GM20431 (cell line): Measurements from ENCODE around the gene C17orf100.

Experiments used
- in situ Hi-C: fragments of 300-500 bp; cut with MseI, MboI; formaldehyde crosslinking; loops from one replicate; pipeline ENCODE4 v1.15.0; 2020; ENCODE audit warnings: low sequenced_read_pairs; ENCODE audit not compliant: unreplicated experiment

C17orf100 gene

DNA sequence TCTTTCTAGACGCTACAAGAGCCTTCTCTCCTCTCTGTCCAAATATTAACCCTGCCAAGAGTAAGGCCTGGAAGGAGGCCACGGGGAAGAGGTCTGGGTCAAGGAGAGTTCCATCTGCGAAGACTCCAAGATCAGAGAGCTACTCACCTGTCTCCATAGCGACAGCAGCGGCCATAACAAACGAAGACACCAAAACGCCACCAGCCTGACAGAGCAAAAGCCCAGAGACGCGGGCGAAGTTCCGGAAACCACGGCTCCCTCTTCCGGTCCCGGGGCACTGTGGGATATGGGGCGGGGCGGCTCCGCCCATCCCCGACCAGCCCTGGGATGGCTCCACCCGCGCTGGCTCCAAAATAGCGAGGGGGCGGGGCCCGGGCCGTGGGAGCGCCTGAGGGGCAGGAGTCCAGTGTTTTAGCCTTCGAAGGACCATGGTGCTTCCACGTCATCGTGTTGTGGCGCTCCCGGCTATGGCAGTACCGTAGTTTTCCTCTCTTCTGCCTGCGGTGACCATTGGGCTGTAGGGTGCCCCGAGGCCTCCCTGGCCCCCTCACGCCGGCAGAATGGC lies at the start of gene C17orf100, which contains the start of gene MED31:
Gene C17orf100, plus strand, starts transcription at position 409 of the 565 bp plus-strand sequence. Its CDS starts 152 bp downstream, at position 561.
Gene MED31, minus strand, starts transcription at position 252 of the 565 bp plus-strand sequence. Its CDS starts 77 bp downstream, at position 175.
- in situ Hi-C loops = loop anchor here (25.0 kb wide), 2 partner anchors 186 to 361 kb away; partner anchors contain the start of genes BCL6B, RNASEK and TEKT1

DNA sequence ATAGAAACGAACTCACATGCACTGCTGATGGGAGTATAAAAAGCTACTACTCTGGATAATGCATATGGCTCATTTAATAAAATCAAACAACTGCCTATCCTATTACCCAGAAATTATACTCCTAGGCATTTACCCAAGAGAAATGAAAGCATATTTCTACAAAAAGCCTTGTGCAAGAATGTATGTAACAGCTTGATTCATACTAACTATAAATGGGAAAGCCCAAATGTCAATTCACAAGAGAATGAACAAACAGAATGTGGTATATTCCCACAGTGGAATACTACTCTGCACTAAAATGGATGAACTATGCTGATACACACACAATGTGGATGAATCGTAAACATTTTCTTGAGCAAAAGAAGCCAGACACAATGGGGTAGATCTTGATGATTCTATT lies 49.4 kb upstream of the C17orf100 start:
- in situ Hi-C loops = no loop called here

- in situ Hi-C loops = no loop called here
Measured at GRCh38 chr17:6603744-6604325, 47.7 kb upstream of the C17orf100 start.

DNA sequence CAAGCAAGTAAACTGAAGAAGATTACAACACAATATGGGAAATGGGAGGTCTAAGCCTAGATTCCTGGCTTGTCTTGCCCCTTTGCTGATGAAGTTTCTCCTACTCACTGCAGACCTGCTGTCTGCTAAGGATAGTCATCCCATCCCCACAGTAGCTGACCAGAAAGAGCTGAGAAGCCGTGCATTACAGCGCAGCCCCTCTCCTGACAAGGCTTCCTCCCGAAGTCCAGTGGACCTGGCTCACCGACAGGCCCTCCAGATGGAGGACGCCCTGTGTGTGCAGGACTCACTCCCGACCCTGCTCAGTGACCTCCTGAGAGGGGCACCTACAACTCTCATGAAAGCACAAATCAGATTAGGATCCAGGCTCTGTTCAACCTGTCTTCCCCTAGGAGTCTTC lies 46.4 kb upstream of the C17orf100 start:
- in situ Hi-C loops = no loop called here

DNA sequence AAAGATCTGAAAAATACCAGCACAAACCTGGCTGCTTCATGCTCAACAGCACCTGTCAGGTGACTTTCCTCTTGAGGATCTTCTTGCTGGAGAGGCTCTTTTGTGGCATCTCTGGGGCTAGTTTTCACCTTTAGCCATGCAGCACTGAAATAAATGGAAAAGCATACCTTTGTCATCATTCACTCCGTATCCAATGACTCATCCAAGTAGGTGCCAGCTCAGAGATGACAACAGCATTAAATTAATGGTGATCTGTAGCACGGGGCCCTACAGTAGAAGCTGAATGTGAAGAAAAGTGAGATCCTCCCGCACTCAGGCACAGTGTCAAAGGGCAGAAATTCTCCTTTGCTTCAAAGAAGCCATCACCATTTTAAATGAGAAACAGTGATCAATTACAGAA lies 43.2 kb upstream of the C17orf100 start:
- in situ Hi-C loops = no loop called here

DNA sequence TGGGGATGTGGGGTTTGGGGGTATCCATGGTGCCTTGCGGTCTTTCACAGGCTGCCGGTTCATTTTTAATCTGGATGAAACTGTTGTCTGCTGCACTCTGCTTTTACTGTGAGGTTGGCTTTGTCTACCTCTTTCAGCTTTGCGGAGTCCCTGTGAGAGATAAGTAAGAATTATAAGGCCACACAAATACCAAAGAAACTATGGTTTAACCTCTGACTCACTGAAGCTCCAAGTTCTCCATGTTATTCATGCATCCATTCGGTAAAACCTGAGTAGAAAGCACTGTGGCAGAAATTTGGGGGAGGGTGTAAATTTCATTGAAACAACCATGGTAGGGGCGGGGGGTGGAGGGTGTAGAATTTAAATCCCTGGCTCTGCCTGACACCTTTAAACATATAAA lies 41.6 kb upstream of the C17orf100 start:
- in situ Hi-C loops = no loop called here

DNA sequence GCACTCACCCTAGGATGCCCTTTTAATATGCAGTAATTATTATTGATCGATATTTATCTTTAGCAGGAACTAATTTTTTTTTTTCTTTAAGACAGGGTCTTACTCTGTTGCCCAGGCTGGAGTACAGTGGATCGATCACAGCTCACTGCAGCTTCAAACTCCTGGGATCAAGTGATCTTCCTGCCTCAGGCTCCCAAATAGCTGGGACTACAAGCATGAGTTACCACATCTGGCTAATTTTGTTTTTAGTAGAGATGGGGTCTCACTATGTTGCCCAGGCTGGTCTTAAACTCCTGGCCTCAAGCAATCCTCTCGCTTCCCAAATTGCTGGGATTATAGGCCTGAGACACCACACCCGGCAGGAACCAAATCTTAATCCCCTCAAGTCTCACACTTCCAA lies 40.3 kb upstream of the C17orf100 start:
- in situ Hi-C loops = no loop called here

- in situ Hi-C loops = no loop called here
Measured at GRCh38 chr17:6623941-6624340, 27.6 kb upstream of the C17orf100 start.

DNA sequence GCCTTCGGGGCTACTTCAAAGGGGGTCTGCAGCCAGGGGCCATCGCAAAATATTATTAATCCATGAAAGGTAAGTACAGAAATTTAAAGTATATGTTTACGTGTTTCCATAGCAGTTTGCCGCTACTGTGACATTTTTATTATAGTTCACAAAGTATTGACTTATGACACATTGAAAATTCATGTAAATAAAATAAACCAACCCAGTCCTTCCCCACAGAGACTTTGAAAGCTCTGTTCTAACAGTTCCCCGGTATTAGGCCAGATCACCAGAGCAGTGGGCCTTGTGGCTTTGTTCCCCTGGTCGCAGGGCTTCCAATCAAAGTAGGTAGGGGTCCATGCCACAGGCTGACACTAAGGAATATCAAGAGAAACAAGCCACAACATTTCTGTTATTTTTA lies 24.9 kb upstream of the C17orf100 start:
- in situ Hi-C loops = no loop called here

- in situ Hi-C loops = no loop called here
Measured at GRCh38 chr17:6627019-6627418, 24.5 kb upstream of the C17orf100 start.

DNA sequence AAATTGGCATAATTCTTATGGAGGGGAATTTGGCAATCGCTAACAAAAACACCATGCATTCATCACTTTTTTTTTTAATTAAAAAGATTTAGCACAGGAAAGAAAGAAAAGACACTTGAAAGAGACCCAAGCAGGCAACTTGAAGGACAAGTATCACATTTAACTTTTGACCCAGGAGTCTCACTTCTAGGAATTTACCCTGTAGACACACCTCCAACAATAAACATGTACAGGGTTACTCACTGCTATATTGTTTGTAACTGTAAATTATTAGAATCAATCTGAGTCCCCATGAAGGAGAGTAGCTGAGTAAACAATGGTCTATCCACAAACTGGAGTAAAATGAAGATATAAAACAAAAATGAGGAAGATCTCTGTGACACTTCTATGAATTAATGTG lies 21.2 kb upstream of the C17orf100 start:
- in situ Hi-C loops = no loop called here

DNA sequence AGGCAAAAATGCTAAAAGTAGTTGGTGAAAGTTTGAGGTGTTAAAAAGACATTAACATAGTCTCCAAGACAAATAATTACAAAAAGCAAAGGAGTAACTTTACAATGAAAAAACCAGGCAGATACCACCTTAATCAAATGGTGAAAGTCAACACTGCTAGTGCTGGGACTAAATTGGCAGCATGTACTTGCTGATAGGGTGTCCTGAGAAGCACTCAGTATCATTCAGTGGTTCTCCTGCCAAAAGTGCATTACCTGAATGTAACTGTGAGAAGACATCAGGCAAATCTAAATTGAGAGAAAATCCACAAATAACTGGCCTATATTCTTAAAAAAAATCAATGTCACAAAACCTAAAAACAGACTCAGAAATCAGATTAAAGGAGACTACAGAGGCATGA lies 19.0 kb upstream of the C17orf100 start:
- in situ Hi-C loops = no loop called here

DNA sequence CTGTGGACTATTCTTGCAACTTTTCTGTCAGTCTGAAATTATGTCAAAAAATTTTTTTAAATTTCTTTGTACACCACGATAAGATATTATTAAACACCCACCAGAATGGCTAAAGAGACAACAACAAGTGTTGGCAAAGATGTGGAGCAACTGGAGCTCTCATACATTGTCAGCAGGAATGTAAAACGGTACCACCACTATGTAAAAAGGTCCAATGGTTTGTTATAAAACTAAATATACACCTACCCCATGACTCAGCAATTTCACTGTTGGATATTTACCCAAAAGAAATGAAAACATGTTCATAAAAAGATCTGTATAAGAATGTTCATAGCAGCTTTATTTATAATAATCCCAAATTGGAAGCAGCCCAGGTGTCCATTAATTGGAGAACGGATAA lies 18.3 kb upstream of the C17orf100 start:
- in situ Hi-C loops = no loop called here

- in situ Hi-C loops = no loop called here
Measured at GRCh38 chr17:6636105-6636504, 15.5 kb upstream of the C17orf100 start.

DNA sequence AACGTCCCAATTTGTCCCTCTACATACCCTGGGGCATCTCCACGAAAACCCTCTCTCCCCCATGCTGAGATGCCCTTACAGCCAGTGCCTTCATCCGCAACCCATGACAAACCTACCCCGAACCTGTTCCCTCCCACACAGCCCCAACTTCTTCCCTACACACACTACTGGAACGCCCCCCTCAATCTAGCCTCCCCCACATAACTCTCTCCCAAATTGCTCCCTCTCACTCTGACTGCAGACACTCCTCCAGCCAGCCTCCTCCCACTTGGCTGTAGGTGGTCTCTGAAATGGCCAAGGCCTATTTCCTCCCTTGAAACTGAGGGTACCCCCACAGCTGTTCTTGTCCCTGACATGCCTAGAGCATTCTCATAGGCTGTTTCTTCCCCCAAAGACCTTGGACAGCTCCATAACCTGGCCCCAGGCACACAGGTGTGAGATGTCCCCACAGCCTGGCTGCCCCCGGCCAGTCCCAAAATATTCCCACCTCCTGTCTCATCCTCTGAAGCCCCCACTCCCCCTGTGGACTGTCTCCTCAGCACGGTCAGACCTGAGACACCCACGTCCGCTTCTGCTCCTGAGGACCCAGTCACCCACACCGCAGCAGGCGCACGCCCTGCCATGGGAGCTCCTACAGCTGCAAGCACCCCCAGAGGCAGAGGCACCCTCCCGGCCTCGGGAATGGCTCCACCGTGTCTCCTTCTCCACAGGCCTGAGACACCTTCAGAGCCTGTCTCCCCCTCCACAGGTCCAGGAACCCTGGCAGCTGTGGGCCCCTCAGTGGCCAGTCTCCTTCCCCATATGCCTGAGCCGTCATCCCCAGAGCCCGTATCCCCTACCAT lies 14.7 kb upstream of the C17orf100 start:
- in situ Hi-C loops = no loop called here

- in situ Hi-C loops = no loop called here
Measured at GRCh38 chr17:6637458-6637840, 14.1 kb upstream of the C17orf100 start.

GRCh38 chr17:6638046-6638908 lies 13.3 kb upstream of the C17orf100 start:
- in situ Hi-C loops = no loop called here

DNA sequence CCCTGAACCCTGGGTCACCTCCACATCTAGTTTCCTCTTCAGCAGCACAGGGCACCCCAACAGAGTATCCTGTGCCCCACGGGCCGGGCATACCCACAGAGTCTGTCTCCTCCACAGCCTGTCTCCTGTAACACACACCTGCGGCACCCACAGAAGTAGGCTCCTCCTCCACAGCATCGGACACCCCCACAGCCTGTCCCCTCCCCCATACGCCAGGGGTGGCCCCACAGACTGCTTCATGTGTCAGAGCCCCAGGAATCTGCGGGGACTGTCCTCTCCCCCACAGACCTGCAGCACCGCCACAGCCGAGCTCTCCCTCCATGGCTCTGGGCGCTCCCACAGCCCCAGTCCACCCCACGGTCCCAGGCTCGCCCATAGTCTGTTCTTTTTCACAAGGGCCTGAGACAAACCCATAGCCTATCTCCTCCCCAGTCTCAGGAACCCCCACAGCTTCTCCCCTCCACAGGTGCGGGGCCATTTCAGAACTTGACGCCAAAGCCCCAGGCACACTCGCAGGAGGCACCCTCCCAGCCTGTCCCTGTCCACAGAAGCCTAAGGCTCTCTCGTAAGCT lies 12.5 kb upstream of the C17orf100 start:
- in situ Hi-C loops = no loop called here

DNA sequence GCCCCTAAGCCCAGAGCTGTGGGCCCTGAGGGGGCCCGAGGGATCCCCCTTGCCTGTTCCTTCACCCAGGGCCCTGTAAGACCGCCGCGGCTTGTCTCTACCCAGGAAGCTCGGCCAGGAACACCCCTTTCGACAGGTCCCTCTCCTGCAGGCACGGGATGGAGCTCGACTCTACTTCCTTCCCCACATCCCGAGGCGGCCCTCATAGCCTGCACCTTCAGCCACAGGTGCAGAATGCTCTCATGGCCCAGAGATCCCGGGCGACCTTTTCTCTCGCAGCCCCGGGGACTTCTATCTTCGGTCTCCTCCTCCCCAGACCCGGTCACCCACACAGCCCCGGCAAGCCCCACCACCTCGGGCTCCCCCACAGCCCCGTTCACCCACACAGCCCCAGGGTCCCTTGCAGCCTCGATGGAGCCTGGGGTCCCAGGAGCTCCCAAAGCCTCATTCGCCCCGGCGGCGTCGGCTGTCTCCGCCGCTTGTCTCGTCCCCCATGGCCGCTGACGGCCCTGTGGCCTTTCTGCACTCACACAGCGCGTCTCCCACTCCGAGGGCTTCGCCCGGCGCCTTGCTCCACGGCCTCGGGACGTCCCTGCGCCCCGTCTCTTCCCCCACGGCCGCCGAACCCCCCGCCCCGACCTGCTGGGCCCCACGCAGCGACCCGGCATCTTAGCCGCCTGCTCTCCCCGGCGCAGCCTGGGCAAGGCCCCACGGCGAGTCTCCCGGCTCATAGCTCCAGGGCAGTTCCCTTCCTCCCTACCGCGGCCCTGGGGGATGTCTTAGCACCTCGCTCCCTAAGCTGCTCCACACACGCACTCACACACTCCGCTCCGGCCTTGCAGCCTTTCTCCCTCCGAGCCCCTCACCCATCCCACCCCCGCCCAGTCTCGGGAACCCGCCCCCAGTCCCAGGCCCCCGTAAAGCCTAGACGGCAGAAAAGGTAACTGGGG lies 11.7 kb upstream of the C17orf100 start:
- in situ Hi-C loops = no loop called here
